ENCODE data around the gene TOMM5.

TOMM5 gene

DNA sequence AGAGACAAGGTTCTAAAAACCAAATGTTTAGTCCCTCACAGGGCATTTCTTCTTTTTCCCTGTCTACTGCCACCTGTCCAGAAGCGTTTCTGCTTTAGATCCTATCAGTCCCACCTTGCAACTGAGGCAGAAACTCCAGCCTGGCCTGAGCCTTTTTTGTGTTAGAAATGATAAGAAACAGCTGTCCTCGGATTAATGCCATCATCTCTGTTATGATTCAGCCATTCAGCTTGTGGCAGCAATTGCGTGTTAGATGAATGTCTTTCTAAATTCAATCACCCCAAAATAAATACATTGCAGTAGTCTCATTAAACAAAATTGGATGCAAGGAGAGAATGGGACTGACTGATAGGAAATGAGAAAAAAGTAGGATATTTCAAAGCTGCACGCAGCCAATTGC lies 30.1 kb upstream of the TOMM5 start:
- no peak overlapping the region for H3K27ac ChIP-seq (replicated peaks)
- no peak for DNase-seq (ENCODE audit: low read depth in 1 of 2, low spot score in 1 of 2)
- TF ChIP-seq POLR2AphosphoS5 (IDR thresholded peaks at IDR 0.05; ENCODE audit: low read depth), result no peak
- TF ChIP-seq SPI1 (IDR thresholded peaks at IDR 0.05; ENCODE audit: borderline replicate concordance, low read depth), result no peak
- TF ChIP-seq CTCF (IDR thresholded peaks at IDR 0.05; ENCODE audit: insufficient read depth, low read length), result no peak
- TF ChIP-seq, protein P1, sequence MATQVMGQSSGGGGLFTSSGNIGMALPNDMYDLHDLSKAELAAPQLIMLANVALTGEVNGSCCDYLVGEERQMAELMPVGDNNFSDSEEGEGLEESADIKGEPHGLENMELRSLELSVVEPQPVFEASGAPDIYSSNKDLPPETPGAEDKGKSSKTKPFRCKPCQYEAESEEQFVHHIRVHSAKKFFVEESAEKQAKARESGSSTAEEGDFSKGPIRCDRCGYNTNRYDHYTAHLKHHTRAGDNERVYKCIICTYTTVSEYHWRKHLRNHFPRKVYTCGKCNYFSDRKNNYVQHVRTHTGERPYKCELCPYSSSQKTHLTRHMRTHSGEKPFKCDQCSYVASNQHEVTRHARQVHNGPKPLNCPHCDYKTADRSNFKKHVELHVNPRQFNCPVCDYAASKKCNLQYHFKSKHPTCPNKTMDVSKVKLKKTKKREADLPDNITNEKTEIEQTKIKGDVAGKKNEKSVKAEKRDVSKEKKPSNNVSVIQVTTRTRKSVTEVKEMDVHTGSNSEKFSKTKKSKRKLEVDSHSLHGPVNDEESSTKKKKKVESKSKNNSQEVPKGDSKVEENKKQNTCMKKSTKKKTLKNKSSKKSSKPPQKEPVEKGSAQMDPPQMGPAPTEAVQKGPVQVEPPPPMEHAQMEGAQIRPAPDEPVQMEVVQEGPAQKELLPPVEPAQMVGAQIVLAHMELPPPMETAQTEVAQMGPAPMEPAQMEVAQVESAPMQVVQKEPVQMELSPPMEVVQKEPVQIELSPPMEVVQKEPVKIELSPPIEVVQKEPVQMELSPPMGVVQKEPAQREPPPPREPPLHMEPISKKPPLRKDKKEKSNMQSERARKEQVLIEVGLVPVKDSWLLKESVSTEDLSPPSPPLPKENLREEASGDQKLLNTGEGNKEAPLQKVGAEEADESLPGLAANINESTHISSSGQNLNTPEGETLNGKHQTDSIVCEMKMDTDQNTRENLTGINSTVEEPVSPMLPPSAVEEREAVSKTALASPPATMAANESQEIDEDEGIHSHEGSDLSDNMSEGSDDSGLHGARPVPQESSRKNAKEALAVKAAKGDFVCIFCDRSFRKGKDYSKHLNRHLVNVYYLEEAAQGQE (IDR thresholded peaks at IDR 0.05; ENCODE audit: insufficient replicate concordance, low read depth), result no peak
- TF ChIP-seq GABPA (IDR thresholded peaks at IDR 0.05; ENCODE audit: low read depth), result no peak
- H3K4me3 ChIP-seq (replicated peaks; ENCODE audit: insufficient read depth, low read length), result no peak overlapping the region
- H3K27me3 ChIP-seq (ENCODE audit: insufficient read depth, poor library complexity, severe bottlenecking), result no peaks in the 10 kb centered on the region

- no peak overlapping the region for H3K27ac ChIP-seq (replicated peaks)
- peaks cover 3% of the 10 kb centered on the region for H3K27me3 ChIP-seq (ENCODE audit: insufficient read depth, poor library complexity, severe bottlenecking)
- no peak for TF ChIP-seq SPI1 (IDR thresholded peaks at IDR 0.05; ENCODE audit: borderline replicate concordance, low read depth)
- no peak for TF ChIP-seq GABPA (IDR thresholded peaks at IDR 0.05; ENCODE audit: low read depth)
- no peak for TF ChIP-seq POLR2AphosphoS5 (IDR thresholded peaks at IDR 0.05; ENCODE audit: low read depth)
- TF ChIP-seq, protein P1 (IDR thresholded peaks at IDR 0.05; ENCODE audit: insufficient replicate concordance, low read depth), result no peak
- TF ChIP-seq CTCF (IDR thresholded peaks at IDR 0.05; ENCODE audit: insufficient read depth, low read length), result no peak
- no peak overlapping the region for H3K4me3 ChIP-seq (replicated peaks; ENCODE audit: insufficient read depth, low read length)
- DNase-seq (ENCODE audit: low read depth in 1 of 2, low spot score in 1 of 2), result no peak
Measured at GRCh38 chr9:37621273-37622121, 29.1 kb upstream of the TOMM5 start.

GRCh38 chr9:37620396-37620795 lies 28.0 kb upstream of the TOMM5 start:
- Histone ChIP-seq H3K27ac (replicated peaks) (no peak overlapping the region), H3K27me3 (ENCODE audit: insufficient read depth, poor library complexity, severe bottlenecking) (peaks cover 3% of the 10 kb centered on the region), H3K4me3 (replicated peaks; ENCODE audit: insufficient read depth, low read length) (no peak overlapping the region)
- no peak for TF ChIP-seq GABPA (IDR thresholded peaks at IDR 0.05; ENCODE audit: low read depth)
- TF ChIP-seq, protein P1 (IDR thresholded peaks at IDR 0.05; ENCODE audit: insufficient replicate concordance, low read depth), result no peak
- no peak for TF ChIP-seq SPI1 (IDR thresholded peaks at IDR 0.05; ENCODE audit: borderline replicate concordance, low read depth)
- no peak for TF ChIP-seq CTCF (IDR thresholded peaks at IDR 0.05; ENCODE audit: insufficient read depth, low read length)
- TF ChIP-seq POLR2AphosphoS5 (IDR thresholded peaks at IDR 0.05; ENCODE audit: low read depth), result no peak
- no peak for DNase-seq (ENCODE audit: low read depth in 1 of 2, low spot score in 1 of 2)
